HFF-Myc (cell line): ENCODE measurements around the gene TTC31.
"Not testable (repeated sequence)": the region's sequence is repeated elsewhere in the genome, so short reads cannot be mapped to it uniquely, and the experiment has no call there.

Source experiments
- DNase-seq: peaks from one replicate; pipeline ENCODE4 v3.0.0-alpha.2; 2011; ENCODE audit warnings: low read depth; ENCODE audit errors: extremely low read depth
- H3K4me3 ChIP-seq: replicated peaks from 2 replicates; pipeline ENCODE4 v1.5.1; 2011; ENCODE audit warnings: low read depth, mild to moderate bottlenecking, control low read depth, low read length
- TF ChIP-seq, protein P1 (sequence below): IDR thresholded peaks from 2 replicates; pipeline ENCODE4 v1.5.1; 2012; ENCODE audit warnings: mild to moderate bottlenecking, low read depth, low read length, control low read depth; ENCODE audit errors: missing control alignments

The TTC31 gene

DNA sequence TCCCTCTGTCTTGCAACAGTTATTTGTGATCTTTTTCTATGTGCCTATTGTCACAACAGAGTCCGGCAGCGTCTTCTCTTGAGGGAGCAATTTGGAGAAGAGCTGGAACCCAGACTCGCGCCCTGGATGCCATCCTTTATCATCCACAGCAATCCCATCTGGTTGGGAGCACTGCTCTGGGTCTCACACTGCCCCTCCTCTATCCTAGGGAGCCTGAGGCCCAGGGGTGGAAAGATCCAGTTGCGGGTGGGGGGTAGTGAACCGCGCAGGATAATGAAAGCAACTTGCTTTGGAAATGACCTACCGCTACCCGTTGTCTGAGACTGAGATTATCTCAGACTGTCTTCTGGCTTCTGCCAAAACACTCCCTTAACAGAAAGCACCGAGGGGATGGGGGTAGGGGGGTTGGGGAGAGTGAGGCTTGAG, 23.9 kb upstream of the TTC31 start:
- TF ChIP-seq, protein P1, sequence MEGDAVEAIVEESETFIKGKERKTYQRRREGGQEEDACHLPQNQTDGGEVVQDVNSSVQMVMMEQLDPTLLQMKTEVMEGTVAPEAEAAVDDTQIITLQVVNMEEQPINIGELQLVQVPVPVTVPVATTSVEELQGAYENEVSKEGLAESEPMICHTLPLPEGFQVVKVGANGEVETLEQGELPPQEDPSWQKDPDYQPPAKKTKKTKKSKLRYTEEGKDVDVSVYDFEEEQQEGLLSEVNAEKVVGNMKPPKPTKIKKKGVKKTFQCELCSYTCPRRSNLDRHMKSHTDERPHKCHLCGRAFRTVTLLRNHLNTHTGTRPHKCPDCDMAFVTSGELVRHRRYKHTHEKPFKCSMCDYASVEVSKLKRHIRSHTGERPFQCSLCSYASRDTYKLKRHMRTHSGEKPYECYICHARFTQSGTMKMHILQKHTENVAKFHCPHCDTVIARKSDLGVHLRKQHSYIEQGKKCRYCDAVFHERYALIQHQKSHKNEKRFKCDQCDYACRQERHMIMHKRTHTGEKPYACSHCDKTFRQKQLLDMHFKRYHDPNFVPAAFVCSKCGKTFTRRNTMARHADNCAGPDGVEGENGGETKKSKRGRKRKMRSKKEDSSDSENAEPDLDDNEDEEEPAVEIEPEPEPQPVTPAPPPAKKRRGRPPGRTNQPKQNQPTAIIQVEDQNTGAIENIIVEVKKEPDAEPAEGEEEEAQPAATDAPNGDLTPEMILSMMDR = no peak
- DNase-seq = no peak
- peak overlapping the region; percentile 92 for H3K4me3 ChIP-seq

DNA sequence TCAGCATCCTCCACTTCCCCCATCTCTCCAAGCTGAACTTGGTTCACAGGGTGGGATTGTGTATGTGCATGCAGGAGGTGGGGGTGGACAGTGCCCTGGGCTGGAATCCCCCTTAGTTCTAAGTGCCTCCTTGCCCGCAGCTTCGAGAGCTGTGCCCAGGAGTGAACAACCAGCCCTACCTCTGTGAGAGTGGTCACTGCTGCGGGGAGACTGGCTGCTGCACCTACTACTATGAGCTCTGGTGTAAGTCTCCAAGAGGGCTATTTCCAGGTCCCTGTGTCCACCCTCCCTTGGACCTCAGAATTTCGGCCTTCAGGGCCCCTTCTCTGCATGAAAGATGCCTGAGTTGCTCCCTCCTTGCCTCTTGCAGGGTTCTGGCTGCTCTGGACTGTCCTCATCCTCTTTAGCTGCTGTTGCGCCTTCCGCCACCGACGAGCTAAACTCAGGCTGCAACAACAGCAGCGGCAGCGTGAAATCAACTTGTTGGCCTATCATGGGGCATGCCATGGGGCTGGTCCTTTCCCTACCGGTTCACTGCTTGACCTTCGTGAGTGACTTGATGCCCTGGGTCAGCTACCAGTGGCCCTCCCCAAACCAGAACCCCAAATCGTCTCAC, 23.3 kb upstream of the TTC31 start:
- not testable (repeated sequence) for DNase-seq
- peak overlapping the region; percentile 92 for H3K4me3 ChIP-seq

DNA sequence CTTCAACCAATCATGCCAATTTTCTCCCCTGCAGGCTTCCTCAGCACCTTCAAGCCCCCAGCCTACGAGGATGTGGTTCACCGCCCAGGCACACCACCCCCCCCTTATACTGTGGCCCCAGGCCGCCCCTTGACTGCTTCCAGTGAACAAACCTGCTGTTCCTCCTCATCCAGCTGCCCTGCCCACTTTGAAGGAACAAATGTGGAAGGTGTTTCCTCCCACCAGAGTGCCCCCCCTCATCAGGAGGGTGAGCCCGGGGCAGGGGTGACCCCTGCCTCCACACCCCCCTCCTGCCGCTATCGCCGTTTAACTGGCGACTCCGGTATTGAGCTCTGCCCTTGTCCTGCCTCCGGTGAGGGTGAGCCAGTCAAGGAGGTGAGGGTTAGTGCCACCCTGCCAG, 22.7 kb upstream of the TTC31 start:
- DNase-seq = not testable (repeated sequence)

DNA sequence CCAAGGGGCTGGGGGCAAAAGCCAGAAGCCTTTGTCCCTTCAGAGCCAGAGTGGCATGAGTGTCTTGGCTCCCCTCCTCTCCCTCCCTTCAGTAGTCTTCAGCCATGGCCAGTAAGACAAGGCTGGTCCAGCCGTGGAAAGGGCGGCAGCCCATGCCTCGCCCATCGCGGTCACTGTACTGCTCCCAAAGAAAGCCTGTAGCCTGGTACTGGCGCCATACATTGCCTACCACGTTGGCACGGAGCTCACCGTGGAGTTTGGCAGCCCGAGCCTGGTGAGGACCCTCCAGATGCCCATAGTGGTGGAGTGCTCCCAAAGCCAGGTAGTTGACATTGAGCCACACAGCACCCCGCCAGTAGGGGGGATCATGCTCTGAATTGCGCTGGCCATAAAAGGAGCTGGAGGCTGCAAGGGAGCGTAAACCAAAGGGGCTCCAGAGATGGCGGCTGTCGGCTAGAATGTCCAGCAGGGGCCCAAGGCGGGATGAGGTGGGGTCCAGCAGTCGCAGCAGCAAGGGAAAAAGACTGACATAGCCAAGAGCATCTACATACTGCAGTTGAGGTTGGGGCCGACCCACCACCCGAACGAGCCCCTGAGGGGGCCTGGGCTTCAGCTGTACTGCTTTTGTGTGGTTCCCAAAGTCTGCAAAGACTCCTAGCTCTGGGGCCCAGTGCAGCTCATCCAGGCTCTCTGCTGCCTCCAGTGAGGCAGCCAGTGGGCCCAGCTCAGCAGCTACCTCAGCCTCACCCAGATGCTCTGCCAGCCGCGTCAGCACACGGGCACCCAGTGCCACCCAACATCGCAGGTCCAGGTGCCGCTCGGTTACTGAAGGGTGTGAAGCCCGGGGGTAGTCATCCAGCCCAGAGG, 21.5 kb upstream of the TTC31 start:
- no peak for DNase-seq
- TF ChIP-seq, protein P1 = peak; percentile 30
- H3K4me3 ChIP-seq = no peak overlapping the region

More for the DNA sequence above, 22.7 kb upstream of the TTC31 start:
- not testable (repeated sequence) for H3K4me3 ChIP-seq

DNA sequence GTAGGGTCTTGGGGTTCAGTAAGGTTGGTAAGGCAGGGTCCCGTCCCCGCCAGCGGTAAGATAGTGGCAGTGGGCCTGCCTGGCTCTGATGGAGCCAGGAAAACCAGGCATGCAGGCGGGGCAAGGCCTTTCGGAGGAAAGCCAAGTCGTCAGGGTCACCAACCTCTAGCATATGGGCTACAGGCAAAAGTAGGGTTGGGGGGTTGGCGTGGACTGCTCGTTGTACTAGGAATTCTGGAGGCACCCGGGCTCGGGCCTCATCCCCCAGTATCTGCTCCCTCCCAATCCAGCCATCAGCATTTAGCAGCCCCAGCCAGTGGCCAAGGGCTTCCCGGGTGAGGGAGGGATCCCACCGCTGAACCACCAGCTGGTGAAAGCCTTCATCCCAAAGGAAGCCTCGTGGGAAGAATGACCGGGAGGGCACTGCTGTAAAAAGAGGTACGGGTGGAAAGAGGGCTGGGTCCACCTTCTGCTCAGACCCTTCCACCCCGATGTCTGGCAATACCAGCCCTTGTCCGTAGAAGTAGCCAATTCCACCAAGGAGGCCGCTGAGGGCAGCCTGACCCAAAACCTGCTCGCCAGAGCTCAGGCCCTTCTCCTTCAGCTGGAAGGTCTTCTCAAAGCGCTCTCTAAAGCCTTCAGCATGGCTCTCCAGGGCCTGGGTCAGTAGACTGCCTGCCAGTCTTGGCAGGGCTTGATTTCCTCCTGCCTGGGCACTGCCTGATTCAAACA, 20.7 kb upstream of the TTC31 start:
- TF ChIP-seq, protein P1 = no peak
- H3K4me3 ChIP-seq = no peak overlapping the region
- DNase-seq = no peak

DNA sequence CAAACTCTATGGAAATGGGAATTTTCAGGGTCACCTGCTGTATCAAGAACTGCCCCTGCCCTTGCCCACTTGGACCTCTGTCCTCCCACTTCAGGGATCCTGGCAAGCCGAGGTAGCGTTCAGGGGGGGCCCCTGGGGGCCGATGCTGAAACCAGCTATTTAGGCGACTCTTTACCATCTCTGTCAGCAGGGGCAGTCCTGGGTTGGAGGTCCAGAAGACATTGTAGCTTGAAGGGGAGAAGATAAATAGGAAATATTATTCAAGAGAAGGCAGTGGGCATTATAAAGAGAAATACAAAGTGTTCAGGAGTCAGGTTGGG, 20.1 kb upstream of the TTC31 start:
- H3K4me3 ChIP-seq = no peak overlapping the region

DNA sequence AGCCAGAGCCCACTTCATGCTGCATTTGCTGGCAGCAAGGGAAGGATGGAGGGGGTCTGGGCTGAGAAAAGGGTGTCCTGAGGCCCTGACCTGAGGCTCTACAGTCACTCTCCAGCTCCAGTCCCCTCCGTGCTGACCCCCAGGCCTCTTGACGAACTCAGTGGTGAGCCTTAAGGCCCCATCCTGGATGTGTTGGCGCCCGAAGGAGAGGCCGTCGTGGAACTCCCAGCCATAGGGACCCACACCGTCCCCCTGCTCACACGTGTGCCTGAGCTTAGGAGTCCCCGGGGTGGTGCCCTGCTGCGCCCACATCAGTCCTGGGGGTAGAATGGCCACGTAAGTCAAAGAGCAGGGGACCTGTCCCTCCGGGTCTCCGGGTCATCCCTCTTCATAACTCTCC, 18.5 kb upstream of the TTC31 start:
- DNase-seq = no peak
- TF ChIP-seq, protein P1 = no peak
- peak overlapping the region; percentile 94 for H3K4me3 ChIP-seq

More for the DNA sequence above, 20.1 kb upstream of the TTC31 start:
- TF ChIP-seq, protein P1 = no peak
- no peak for DNase-seq

DNA sequence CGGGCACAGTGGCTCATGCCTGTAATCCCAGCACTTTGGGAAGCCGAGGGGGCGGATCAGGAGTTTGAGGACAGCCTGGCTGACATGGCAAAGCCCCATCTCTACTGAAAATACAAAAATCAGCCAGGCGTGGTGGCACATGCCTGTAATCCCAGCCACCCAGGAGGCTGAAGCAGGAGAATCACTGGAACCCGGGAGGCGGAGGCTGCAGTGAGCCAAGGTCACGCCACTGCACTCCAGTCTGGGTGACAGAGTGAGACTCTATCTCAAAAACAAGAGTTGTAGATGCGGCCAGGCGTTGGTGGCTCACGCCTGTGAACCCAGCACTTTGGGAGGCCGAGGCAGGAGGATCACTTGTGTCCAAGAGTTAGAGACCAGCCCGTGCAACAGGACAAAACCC, 12.1 kb upstream of the TTC31 start:
- DNase-seq, H3K4me3 ChIP-seq: not testable (repeated sequence)
